Mesendoderm (in vitro differentiated cells): ENCODE measurements around the gene ELOVL1.
"Not testable (repeated sequence)": the region's sequence is repeated elsewhere in the genome, so short reads cannot be mapped to it uniquely, and the experiment has no call there.

ENCODE experiments used
- DNase-seq: peaks from one replicate; pipeline ENCODE4 v3.0.0; 2013
- H2AK5ac ChIP-seq: 2 replicates; pipeline ENCODE4 v1.6.1; 2013; ENCODE audit warnings: low read length, inconsistent platforms
- H2BK120ac ChIP-seq: 2 replicates; pipeline ENCODE4 v1.6.1; 2013; ENCODE audit warnings: low read depth, mild to moderate bottlenecking, low read length, moderate library complexity, mixed read lengths
- H2BK15ac ChIP-seq: replicated peaks from 2 replicates; pipeline ENCODE4 v1.6.1; 2013; ENCODE audit warnings: low read depth, mild to moderate bottlenecking, moderate library complexity
- H2BK5ac ChIP-seq: 2 replicates; pipeline ENCODE4 v1.6.1; 2013; ENCODE audit warnings: low read length, inconsistent platforms
- H3K18ac ChIP-seq: 2 replicates; pipeline ENCODE4 v1.6.1; 2013; ENCODE audit warnings: mild to moderate bottlenecking, low read length, mixed read lengths
- H3K23ac ChIP-seq: one replicate; pipeline ENCODE4 v1.6.1; 2013; ENCODE audit warnings: low read length
- H3K27ac ChIP-seq: 2 replicates; pipeline ENCODE4 v1.5.1; 2013; ENCODE audit warnings: low read depth, mild to moderate bottlenecking, inconsistent platforms, low read length, moderate library complexity
- H3K27me3 ChIP-seq: 2 replicates; pipeline ENCODE4 v1.6.1; 2013; ENCODE audit warnings: low read length, control low read depth, mild to moderate bottlenecking, inconsistent platforms; ENCODE audit not compliant: insufficient read depth, poor library complexity
- H3K36me3 ChIP-seq: 2 replicates; pipeline ENCODE4 v1.6.1; 2013; ENCODE audit warnings: low read length, inconsistent platforms; ENCODE audit not compliant: control insufficient read depth, insufficient read depth
- H3K4ac ChIP-seq: one replicate; pipeline ENCODE4 v1.6.1; 2013; ENCODE audit warnings: low read depth, mild to moderate bottlenecking, low read length, moderate library complexity
- H3K4me1 ChIP-seq: 2 replicates; pipeline ENCODE4 v1.6.1; 2013; ENCODE audit warnings: low read depth, low read length, inconsistent platforms; ENCODE audit not compliant: control insufficient read depth
- H3K4me2 ChIP-seq: 2 replicates; pipeline ENCODE4 v1.6.1; 2013; ENCODE audit warnings: low read length
- H3K4me3 ChIP-seq: 2 replicates; pipeline ENCODE4 v1.5.1; 2013; ENCODE audit warnings: mild to moderate bottlenecking, low read length
- H3K56ac ChIP-seq: one replicate; pipeline ENCODE4 v1.6.1; 2013; ENCODE audit warnings: low read length
- H3K79me1 ChIP-seq: 2 replicates; pipeline ENCODE4 v1.6.1; 2013; ENCODE audit warnings: low read length, inconsistent platforms
- H3K79me2 ChIP-seq: 2 replicates; pipeline ENCODE4 v1.6.1; 2013; ENCODE audit warnings: mild to moderate bottlenecking, low read length; ENCODE audit not compliant: control insufficient read depth, insufficient read depth
- H3K9ac ChIP-seq: 2 replicates; pipeline ENCODE4 v1.6.1; 2013; ENCODE audit warnings: low read length, inconsistent platforms
- H4K5ac ChIP-seq: one replicate; pipeline ENCODE4 v1.6.1; 2013; ENCODE audit warnings: low read length
- H4K8ac ChIP-seq: one replicate; pipeline ENCODE4 v1.6.1; 2013; ENCODE audit warnings: low read depth, mild to moderate bottlenecking, control low read depth, low read length, moderate library complexity
- WGBS: extraction: QIAGEN DNeasy Blood & Tissue Kit; methylation state at CpG from one replicate; pipeline ENCODE4 v1.1.7; 2013; ENCODE audit warnings: low lambda C conversion rate, missing lambda C conversion rate; ENCODE audit not compliant: insufficient coverage; ENCODE audit errors: extremely low coverage; 5-methylcytosine and 5-hydroxymethylcytosine counted together

Gene ELOVL1

GRCh38 chr1:43372172-43372571 lies 4.4 kb upstream of the ELOVL1 start:
- WGBS, result no CpG with 5 or more reads among the region's 5 CpGs
- no peak for DNase-seq
- Histone ChIP-seq H3K27ac (no peak overlapping the region), H3K9ac (no peak overlapping the region), H2AK5ac (no peak overlapping the region), H3K79me1 (peaks cover under 1% of the 10 kb centered on the region), H2BK15ac (no peak overlapping the region), H4K8ac (no peak overlapping the region), H3K4ac (no peak overlapping the region), H3K27me3 (no peaks in the 10 kb centered on the region), H3K79me2 (no peaks in the 10 kb centered on the region), H2BK5ac (no peak overlapping the region), H3K4me1 (peaks cover 5% of the 10 kb centered on the region), H3K56ac (no peak overlapping the region), H3K18ac (no peak overlapping the region), H3K4me3 (no peak overlapping the region), H3K36me3 (no peaks in the 10 kb centered on the region), H3K23ac (no peak overlapping the region), H3K4me2 (no peak overlapping the region), H2BK120ac (no peak overlapping the region), H4K5ac (no peak overlapping the region)

GRCh38 chr1:43370564-43370963 lies 2.8 kb upstream of the ELOVL1 start:
- Histone ChIP-seq H2BK5ac (no peak overlapping the region), H3K4me1 (peaks cover 12% of the 10 kb centered on the region), H3K4me3 (no peak overlapping the region), H2BK15ac (no peak overlapping the region), H3K27me3 (no peaks in the 10 kb centered on the region), H3K56ac (no peak overlapping the region), H2AK5ac (no peak overlapping the region), H3K9ac (no peak overlapping the region), H4K5ac (no peak overlapping the region), H3K79me1 (peaks cover 11% of the 10 kb centered on the region), H4K8ac (no peak overlapping the region), H3K18ac (no peak overlapping the region), H3K27ac (no peak overlapping the region), H2BK120ac (no peak overlapping the region), H3K36me3 (no peaks in the 10 kb centered on the region), H3K4me2 (no peak overlapping the region), H3K23ac (no peak overlapping the region), H3K79me2 (peaks cover 7% of the 10 kb centered on the region), H3K4ac (no peak overlapping the region)
- WGBS, result no CpG with 5 or more reads among the region's 4 CpGs
- peak; percentile 73 for DNase-seq

- H4K5ac ChIP-seq, result not testable (repeated sequence)
- no CpG with 5 or more reads among the region's 6 CpGs for WGBS
These were observed 2.0 kb upstream of the ELOVL1 start for GRCh38 chr1:43369779-43370178.

GRCh38 chr1:43368646-43369020 lies 822 bp upstream of the ELOVL1 start:
- peaks cover 9% of the 10 kb centered on the region for H3K79me2 ChIP-seq
- no peak for DNase-seq
- H3K18ac ChIP-seq, result no peak overlapping the region

More at GRCh38 chr1:43369779-43370178, 2.0 kb upstream of the ELOVL1 start:
- H3K4me3 ChIP-seq, H3K56ac ChIP-seq, H2AK5ac ChIP-seq, H3K4ac ChIP-seq, H2BK5ac ChIP-seq, H4K8ac ChIP-seq, H3K9ac ChIP-seq, H2BK15ac ChIP-seq, DNase-seq, H2BK120ac ChIP-seq, H3K36me3 ChIP-seq, H3K27me3 ChIP-seq, H3K23ac ChIP-seq, H3K79me2 ChIP-seq, H3K27ac ChIP-seq, H3K4me2 ChIP-seq, H3K18ac ChIP-seq: not testable (repeated sequence)
- peaks cover 13% of the 10 kb centered on the region for H3K4me1 ChIP-seq
- H3K79me1 ChIP-seq, result peaks cover 16% of the 10 kb centered on the region

GRCh38 chr1:43367026-43367903 lies 546 bp downstream of the ELOVL1 start:
- Histone ChIP-seq H4K5ac (no peak overlapping the region), H3K4me3 (peak overlapping the region; percentile 71), H4K8ac (no peak overlapping the region), H3K27me3 (no peaks in the 10 kb centered on the region), H3K4ac (no peak overlapping the region), H2BK120ac (no peak overlapping the region), H3K79me1 (peaks cover 16% of the 10 kb centered on the region), H2BK15ac (no peak overlapping the region), H3K9ac (peak overlapping the region; percentile 91), H3K18ac (peak overlapping the region; percentile 75), H3K56ac (peak overlapping the region; percentile 96), H3K27ac (peak overlapping the region; percentile 84), H3K36me3 (peaks cover 12% of the 10 kb centered on the region), H3K4me1 (peaks cover 13% of the 10 kb centered on the region), H3K23ac (no peak overlapping the region), H2AK5ac (peak overlapping the region; percentile 87), H3K4me2 (peak overlapping the region; percentile 88), H3K79me2 (peaks cover 9% of the 10 kb centered on the region), H2BK5ac (peak overlapping the region; percentile 51)
- peak; percentile 65 for DNase-seq
- WGBS, result no CpG with 5 or more reads among the region's 48 CpGs

More at GRCh38 chr1:43368646-43369020, 822 bp upstream of the ELOVL1 start:
- H3K4me2 ChIP-seq, result peak overlapping the region; percentile 94
- H3K23ac ChIP-seq, result no peak overlapping the region
- peaks cover 6% of the 10 kb centered on the region for H3K36me3 ChIP-seq
- H2BK15ac ChIP-seq, result no peak overlapping the region
- H3K79me1 ChIP-seq, result peaks cover 16% of the 10 kb centered on the region
- no peak overlapping the region for H2BK120ac ChIP-seq
- peaks cover 13% of the 10 kb centered on the region for H3K4me1 ChIP-seq
- no peaks in the 10 kb centered on the region for H3K27me3 ChIP-seq
- H3K9ac ChIP-seq, result peak overlapping the region; percentile 97
- no peak overlapping the region for H2AK5ac ChIP-seq
- WGBS, result no CpG with 5 or more reads among the region's 6 CpGs
- peak overlapping the region; percentile 97 for H3K56ac ChIP-seq
- H3K27ac ChIP-seq, result no peak overlapping the region
- H4K5ac ChIP-seq, result no peak overlapping the region
- no peak overlapping the region for H4K8ac ChIP-seq
- no peak overlapping the region for H3K4ac ChIP-seq
- H3K4me3 ChIP-seq, result peak overlapping the region; percentile 64
- H2BK5ac ChIP-seq, result peak overlapping the region; percentile 51
